Natural killer cell (primary cell): Measurements from ENCODE around the gene DCDC2B. TPM values are rescaled to one million over a fixed set of nuclear protein-coding genes. Genes with fewer than 3 reads are reported as not detected.

Experiments used
- ATAC-seq, 3 donors: fragments of 150-1000 bp in 2 of 3; fragments of 200-7000 bp in 1 of 3; cut with Tn5 transposase; 1 replicate in 1 of 3; 2 replicates in 2 of 3; pipeline ENCODE4 v1.10.0; 2021; ENCODE audit warnings: mild to moderate bottlenecking in 2 of 3, moderate library complexity in 2 of 3
- DNase-seq, 2 donors: peaks; one replicate each; pipeline versions ENCODE4 v3.0.0 to v3.0.0-alpha.2; 2013 to 2021; ENCODE audit warnings: mixed read lengths in 1 of 2
- H3K27ac ChIP-seq: one replicate; pipeline ENCODE4 v1.5.1; 2013; ENCODE audit warnings: mild to moderate bottlenecking, low read length
- H3K27me3 ChIP-seq: one replicate; pipeline ENCODE4 v1.6.1; 2013; ENCODE audit warnings: low read length; ENCODE audit not compliant: control insufficient read depth, insufficient read depth
- H3K36me3 ChIP-seq: one replicate; pipeline ENCODE4 v1.6.1; 2013; ENCODE audit warnings: low read length; ENCODE audit not compliant: control insufficient read depth, insufficient read depth
- H3K4me1 ChIP-seq: one replicate; pipeline ENCODE4 v1.6.1; 2013; ENCODE audit warnings: low read length; ENCODE audit not compliant: control insufficient read depth, insufficient read depth
- H3K4me3 ChIP-seq: one replicate; pipeline ENCODE4 v1.5.1; 2013; ENCODE audit warnings: low read length
- H3K9me3 ChIP-seq: one replicate; pipeline ENCODE4 v1.6.1; 2013; ENCODE audit warnings: low read length; ENCODE audit not compliant: control insufficient read depth, insufficient read depth
- H3K27ac Mint-ChIP-seq, 2 donors: one replicate each; pipeline ENCODE4 v1.8.0; 2022; ENCODE audit warnings: mild to moderate bottlenecking in 2 of 2, mixed read lengths in 2 of 2, moderate library complexity in 1 of 2
- H3K27me3 Mint-ChIP-seq, 2 donors: one replicate each; pipeline ENCODE4 v1.8.0; 2022; ENCODE audit warnings: low read depth in 2 of 2, mixed read lengths in 2 of 2
- H3K36me3 Mint-ChIP-seq: one replicate; pipeline ENCODE4 v1.8.0; 2022; ENCODE audit warnings: mixed read lengths
- H3K4me1 Mint-ChIP-seq, 2 donors: one replicate each; pipeline ENCODE4 v1.8.0; 2022; ENCODE audit warnings: mixed read lengths in 2 of 2
- H3K4me3 Mint-ChIP-seq: one replicate; pipeline ENCODE4 v1.8.0; 2022; ENCODE audit warnings: mild to moderate bottlenecking, moderate library complexity, mixed read lengths
- H3K9me3 Mint-ChIP-seq, 2 donors: one replicate each; pipeline ENCODE4 v1.8.0; 2022; ENCODE audit warnings: mixed read lengths in 2 of 2
- CTCF ChIP-seq: fragments of 200-600 bp; IDR thresholded peaks from one replicate; pipeline ENCODE4 v1.8.0; 2022; ENCODE audit warnings: antibody characterized with exemption
- WGBS: methylation state at CpG from one replicate; pipeline ENCODE4 v1.1.7; 2013; ENCODE audit warnings: missing lambda C conversion rate; ENCODE audit not compliant: insufficient coverage; 5-methylcytosine and 5-hydroxymethylcytosine counted together
- intact Hi-C: fragments of 100-400 bp; cut with micrococcal nuclease; formaldehyde crosslinking; loops from one replicate; pipeline ENCODE4 v1.14.2; 2022
- total RNA-seq, 4 donors: library from RNA; stranded (reverse); fragments of 120-200 nt in 1 of 4; gene quantifications; one replicate each; pipeline versions ENCODE4 v1.2.3 to v1.2.4, GENCODE V29; 2013 to 2022

The DCDC2B gene
- total RNA-seq, 3 donors from 2014 or later (not counting 1 experiment from before 2014, with no cell fraction given): not detected

GRCh38 chr1:32181065-32181464, 27.8 kb upstream of the DCDC2B start:
- Mint-ChIP-seq H3K4me1 (peaks cover 43 to 52% of the 10 kb centered on the region in 2 donors), H3K9me3 (no peaks in the 10 kb centered on the region), H3K27me3 (no peaks in the 10 kb centered on the region), H3K4me3 (peak overlapping the region; percentile 95), H3K27ac (peak overlapping the region; percentile 95 to 98), H3K36me3 (no peaks in the 10 kb centered on the region)
- no peak for DNase-seq
- Histone ChIP-seq H3K27me3 (no peaks in the 10 kb centered on the region), H3K4me1 (peaks cover 28% of the 10 kb centered on the region), H3K9me3 (no peaks in the 10 kb centered on the region), H3K36me3 (peaks cover 14% of the 10 kb centered on the region), H3K27ac (no peak overlapping the region), H3K4me3 (no peak overlapping the region)
- ATAC-seq: no peak
- intact Hi-C loops: no loop called here
- TF ChIP-seq CTCF: no peak
- WGBS: 82% methylated on average over 9 of the region's 9 CpGs

GRCh38 chr1:32181563-32181962, 27.3 kb upstream of the DCDC2B start:
- H3K4me1 ChIP-seq: peaks cover 28% of the 10 kb centered on the region
- Mint-ChIP-seq H3K9me3 (no peaks in the 10 kb centered on the region), H3K27ac (peak overlapping the region; percentile 95 to 98), H3K36me3 (no peaks in the 10 kb centered on the region), H3K27me3 (no peaks in the 10 kb centered on the region), H3K4me3 (peak overlapping the region; percentile 95), H3K4me1 (peaks cover 48 to 57% of the 10 kb centered on the region in 2 donors)
- peaks cover 18% of the 10 kb centered on the region for H3K36me3 ChIP-seq
- no peak for TF ChIP-seq CTCF
- WGBS: 92% methylated on average over 5 of the region's 5 CpGs
- intact Hi-C loops: no loop called here
- ATAC-seq (no peak), DNase-seq (no peak)
- H3K4me3 ChIP-seq: no peak overlapping the region
- no peaks in the 10 kb centered on the region for H3K9me3 ChIP-seq
- H3K27ac ChIP-seq: no peak overlapping the region
- H3K27me3 ChIP-seq: no peaks in the 10 kb centered on the region

- Mint-ChIP-seq H3K4me1 (peaks cover 48 to 59% of the 10 kb centered on the region in 2 donors), H3K27me3 (no peaks in the 10 kb centered on the region), H3K9me3 (no peaks in the 10 kb centered on the region), H3K27ac (peak overlapping the region in 1 of 2 donors; percentile 98), H3K36me3 (no peaks in the 10 kb centered on the region), H3K4me3 (no peak overlapping the region)
- no peak overlapping the region for H3K27ac ChIP-seq
- no peaks in the 10 kb centered on the region for H3K9me3 ChIP-seq
- WGBS: 96% methylated on average over 6 of the region's 6 CpGs
- H3K36me3 ChIP-seq: peaks cover 20% of the 10 kb centered on the region
- TF ChIP-seq CTCF: no peak
- intact Hi-C loops: no loop called here
- DNase-seq (no peak), ATAC-seq (no peak)
- no peaks in the 10 kb centered on the region for H3K27me3 ChIP-seq
- H3K4me1 ChIP-seq: peaks cover 28% of the 10 kb centered on the region
- H3K4me3 ChIP-seq: no peak overlapping the region
Measured at GRCh38 chr1:32182060-32182459, 26.8 kb upstream of the DCDC2B start.

GRCh38 chr1:32184650-32185049, 24.2 kb upstream of the DCDC2B start:
- no peak for TF ChIP-seq CTCF
- Mint-ChIP-seq H3K4me1 (peaks cover 40 to 55% of the 10 kb centered on the region in 2 donors), H3K36me3 (no peaks in the 10 kb centered on the region), H3K4me3 (no peak overlapping the region), H3K27me3 (no peaks in the 10 kb centered on the region), H3K27ac (peak overlapping the region in 1 of 2 donors; percentile 8), H3K9me3 (no peaks in the 10 kb centered on the region)
- no peak overlapping the region for H3K4me3 ChIP-seq
- intact Hi-C loops: no loop called here
- peaks cover 44% of the 10 kb centered on the region for H3K36me3 ChIP-seq
- H3K27me3 ChIP-seq: no peaks in the 10 kb centered on the region
- ATAC-seq (no peak), DNase-seq (no peak)
- no peaks in the 10 kb centered on the region for H3K9me3 ChIP-seq
- H3K27ac ChIP-seq: no peak overlapping the region
- H3K4me1 ChIP-seq: peaks cover 23% of the 10 kb centered on the region
